CD8-positive, alpha-beta memory T cell (primary cell): ENCODE results near the gene GTF2IRD1. TPM values are rescaled to one million over a fixed set of nuclear protein-coding genes. Genes with fewer than 3 reads are reported as not detected.

Source experiments
- CTCF ChIA-PET: fragments of 350-600 bp; sonication (Branson Sonifier 250); formaldehyde crosslinking; loops from one replicate; lab custom pipeline; 2021; ENCODE audit warnings: antibody characterized with exemption; lab: Charles Lee
- POLR2A ChIA-PET: fragments of 350-600 bp; sonication (Branson Sonifier 250); formaldehyde crosslinking; loops from one replicate; lab custom pipeline; 2021; ENCODE audit warnings: antibody characterized with exemption; lab: Charles Lee
- DNase-seq, 5 donors: peaks; one replicate each; pipeline versions ENCODE4 v3.0.0 to v3.0.0-alpha.2; 2020 to 2022; ENCODE audit warnings: mixed read lengths in 1 of 5
- H3K27ac ChIP-seq: one replicate; pipeline ENCODE4 v1.7.0; 2013; ENCODE audit warnings: low read depth, mild to moderate bottlenecking, low read length, moderate library complexity
- H3K27me3 ChIP-seq: 2 replicates; pipeline ENCODE4 v1.7.0; 2013; ENCODE audit warnings: low read length, mild to moderate bottlenecking; ENCODE audit not compliant: insufficient read depth, poor library complexity, severe bottlenecking
- H3K36me3 ChIP-seq: 2 replicates; pipeline ENCODE4 v1.7.0; 2013; ENCODE audit warnings: mild to moderate bottlenecking, low read length, moderate library complexity; ENCODE audit not compliant: insufficient read depth
- H3K4me1 ChIP-seq: 2 replicates; pipeline ENCODE4 v1.7.0; 2013; ENCODE audit warnings: mild to moderate bottlenecking, low read length, moderate library complexity; ENCODE audit not compliant: insufficient read depth
- H3K4me3 ChIP-seq: 2 replicates; pipeline ENCODE4 v1.7.0; 2013; ENCODE audit warnings: mild to moderate bottlenecking, low read length
- H3K9me3 ChIP-seq: 2 replicates; pipeline ENCODE4 v1.7.0; 2013; ENCODE audit warnings: mild to moderate bottlenecking, low read length
- H3K27ac Mint-ChIP-seq, 8 donors: one replicate each; pipeline ENCODE4 v1.8.0; 2020 to 2021; ENCODE audit warnings: mixed read lengths in 8 of 8, mild to moderate bottlenecking in 6 of 8, inconsistent platforms in 3 of 8, moderate library complexity in 3 of 8
- H3K27me3 Mint-ChIP-seq, 2 donors: one replicate each; pipeline ENCODE4 v1.8.0; 2020 to 2021; ENCODE audit warnings: mixed read lengths in 2 of 2, mild to moderate bottlenecking in 1 of 2, moderate library complexity in 1 of 2
- H3K36me3 Mint-ChIP-seq, 3 donors: one replicate each; pipeline ENCODE4 v1.8.0; 2020 to 2021; ENCODE audit warnings: mixed read lengths in 3 of 3, inconsistent platforms in 1 of 3, mild to moderate bottlenecking in 1 of 3
- H3K4me1 Mint-ChIP-seq, 3 donors: one replicate each; pipeline ENCODE4 v1.8.0; 2020 to 2021; ENCODE audit warnings: mixed read lengths in 3 of 3, inconsistent platforms in 1 of 3, mild to moderate bottlenecking in 1 of 3
- H3K4me3 Mint-ChIP-seq, 7 donors: one replicate each; pipeline ENCODE4 v1.8.0; 2020 to 2021; ENCODE audit warnings: mixed read lengths in 7 of 7, mild to moderate bottlenecking in 6 of 7, moderate library complexity in 4 of 7, inconsistent platforms in 2 of 7
- H3K9me3 Mint-ChIP-seq, 5 donors: one replicate each; pipeline ENCODE4 v1.8.0; 2020 to 2022; ENCODE audit warnings: mixed read lengths in 5 of 5, mild to moderate bottlenecking in 3 of 5, moderate library complexity in 2 of 5, inconsistent platforms in 1 of 5
- polyA plus RNA-seq: library from polyadenylated mRNA; unstranded; fragments of 300-500 nt; fragmentation: Illumina TruSeq; gene quantifications from one replicate; pipeline ENCODE4 v1.2.3, GENCODE V29; 2021
- total RNA-seq, 2 experiments: library from RNA; stranded (reverse); gene quantifications; one replicate each; pipeline ENCODE4 v1.2.3, GENCODE V29; 2021

Gene GTF2IRD1
- total and polyA plus RNA-seq, 3 experiments from 2014 or later = 0.42 to 0.88 TPM; not detected in 1

GRCh38 chr7:74498996-74499834 is 45.5 kb downstream of the GTF2IRD1 start:
- H3K27me3 ChIP-seq = no peaks in the 10 kb centered on the region
- ChIA-PET POLR2A (no interaction called here), CTCF (no interaction called here)
- DNase-seq = no peak
- no peaks in the 10 kb centered on the region for H3K4me1 ChIP-seq
- peaks cover 4% of the 10 kb centered on the region in 2 donors for H3K27me3 Mint-ChIP-seq
- no peaks in the 10 kb centered on the region for H3K4me1 Mint-ChIP-seq
- no peaks in the 10 kb centered on the region for H3K9me3 ChIP-seq
- no peak overlapping the region for H3K4me3 ChIP-seq
- H3K27ac ChIP-seq = no peak overlapping the region
- H3K4me3 Mint-ChIP-seq = no peak overlapping the region
- peaks cover 0 to 2% (median 0%) of the 10 kb centered on the region in 3 donors for H3K36me3 Mint-ChIP-seq
- H3K9me3 Mint-ChIP-seq = no peaks in the 10 kb centered on the region
- no peak overlapping the region for H3K27ac Mint-ChIP-seq
- no peaks in the 10 kb centered on the region for H3K36me3 ChIP-seq

- H3K36me3 Mint-ChIP-seq = peaks cover 0 to 2% (median 0%) of the 10 kb centered on the region in 3 donors
- Histone ChIP-seq H3K27me3 (no peaks in the 10 kb centered on the region), H3K4me1 (no peaks in the 10 kb centered on the region), H3K36me3 (no peaks in the 10 kb centered on the region), H3K4me3 (no peak overlapping the region), H3K27ac (no peak overlapping the region), H3K9me3 (no peaks in the 10 kb centered on the region)
- no peak for DNase-seq
- no peak overlapping the region for H3K27ac Mint-ChIP-seq
- peaks cover 4% of the 10 kb centered on the region in 2 donors for H3K27me3 Mint-ChIP-seq
- H3K4me1 Mint-ChIP-seq = no peaks in the 10 kb centered on the region
- ChIA-PET POLR2A (no interaction called here), CTCF (no interaction called here)
- H3K9me3 Mint-ChIP-seq = no peaks in the 10 kb centered on the region
- H3K4me3 Mint-ChIP-seq = no peak overlapping the region
These were observed 46.2 kb downstream of the GTF2IRD1 start for GRCh38 chr7:74499835-74500388.

DNA sequence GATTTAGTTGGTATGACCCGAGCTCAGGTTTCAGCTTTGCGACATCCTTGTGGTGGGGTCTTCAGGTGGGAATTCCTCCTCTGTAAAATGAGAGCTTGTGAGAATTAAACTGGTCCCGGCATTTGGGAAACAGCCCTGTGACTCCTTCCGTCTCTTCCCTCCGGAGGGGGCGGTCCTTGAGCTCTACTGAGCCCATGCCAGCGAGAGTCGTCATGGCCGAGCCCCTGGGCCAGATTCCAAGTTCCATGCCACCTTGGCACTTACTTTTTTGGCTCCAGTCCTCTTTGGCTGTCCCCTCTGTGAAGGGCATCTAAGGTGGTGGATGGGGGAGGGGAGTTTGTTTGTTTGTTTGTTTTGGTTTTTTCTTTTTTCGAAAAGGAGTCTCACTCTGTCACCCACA is 47.6 kb downstream of the GTF2IRD1 start:
- H3K4me1 ChIP-seq = no peaks in the 10 kb centered on the region
- Mint-ChIP-seq H3K4me3 (no peak overlapping the region), H3K36me3 (peaks cover 0 to 2% (median 0%) of the 10 kb centered on the region in 3 donors), H3K4me1 (no peaks in the 10 kb centered on the region), H3K27ac (no peak overlapping the region), H3K9me3 (no peaks in the 10 kb centered on the region), H3K27me3 (peaks cover 2 to 4% of the 10 kb centered on the region in 2 donors)
- H3K27ac ChIP-seq = no peak overlapping the region
- no peaks in the 10 kb centered on the region for H3K27me3 ChIP-seq
- no peaks in the 10 kb centered on the region for H3K9me3 ChIP-seq
- no peaks in the 10 kb centered on the region for H3K36me3 ChIP-seq
- CTCF ChIA-PET = interaction anchor here (0.6 to 0.9 kb wide), 2 partner anchors 12 to 1043 kb away, joined by 3 read pairs; no protein-coding TSS in a partner anchor
- DNase-seq = no peak
- H3K4me3 ChIP-seq = no peak overlapping the region
- POLR2A ChIA-PET = no interaction called here

DNA sequence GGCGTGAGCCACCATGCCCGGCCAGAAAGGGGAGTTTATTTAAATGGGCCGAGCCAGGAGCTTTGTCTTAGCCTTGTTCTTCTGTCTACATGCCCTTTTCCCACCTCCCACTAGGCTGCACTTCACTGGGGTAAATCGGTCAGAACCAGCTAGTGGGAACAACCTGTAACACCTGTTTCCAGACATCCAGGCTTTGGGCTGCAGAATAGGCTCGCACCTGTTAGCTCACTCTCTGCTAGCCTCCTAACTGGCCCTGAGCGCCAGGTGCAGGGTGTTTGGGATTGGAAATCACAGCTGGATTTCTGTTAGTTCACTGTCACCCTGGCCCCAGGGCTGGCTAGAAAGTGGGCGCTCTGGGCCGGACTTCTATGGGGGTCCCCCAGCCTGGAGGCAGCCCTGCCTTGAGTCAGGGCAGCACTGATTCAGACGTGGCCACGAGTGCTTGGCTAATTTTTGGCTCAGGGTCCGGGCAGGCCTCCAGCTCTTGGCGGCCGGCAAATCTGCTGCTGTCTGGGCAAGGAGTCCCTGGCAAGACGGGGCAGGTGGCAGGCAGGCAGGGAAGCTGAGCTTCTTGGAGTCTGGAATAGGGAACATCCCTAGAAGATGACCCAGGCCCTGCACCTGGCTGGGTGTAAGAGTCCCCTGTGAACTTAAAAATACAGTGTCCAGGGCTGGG is 48.6 kb downstream of the GTF2IRD1 start:
- no peak for DNase-seq
- Mint-ChIP-seq H3K4me3 (no peak overlapping the region), H3K4me1 (no peaks in the 10 kb centered on the region), H3K9me3 (no peaks in the 10 kb centered on the region), H3K27me3 (peaks cover 2 to 4% of the 10 kb centered on the region in 2 donors), H3K27ac (no peak overlapping the region), H3K36me3 (peaks cover 0 to 2% (median 0%) of the 10 kb centered on the region in 3 donors)
- POLR2A ChIA-PET = no interaction called here
- no peaks in the 10 kb centered on the region for H3K4me1 ChIP-seq
- no peaks in the 10 kb centered on the region for H3K9me3 ChIP-seq
- CTCF ChIA-PET = interaction anchor here (0.9 kb wide), 1 partner anchor 13 kb away, joined by 3 read pairs; no protein-coding TSS in a partner anchor
- no peaks in the 10 kb centered on the region for H3K36me3 ChIP-seq
- H3K4me3 ChIP-seq = no peak overlapping the region
- H3K27me3 ChIP-seq = no peaks in the 10 kb centered on the region
- no peak overlapping the region for H3K27ac ChIP-seq

- Histone ChIP-seq H3K9me3 (no peaks in the 10 kb centered on the region), H3K36me3 (no peaks in the 10 kb centered on the region), H3K27me3 (no peaks in the 10 kb centered on the region), H3K4me3 (no peak overlapping the region), H3K4me1 (no peaks in the 10 kb centered on the region), H3K27ac (no peak overlapping the region)
- H3K36me3 Mint-ChIP-seq = peaks cover 0 to 2% (median 0%) of the 10 kb centered on the region in 3 donors
- H3K4me3 Mint-ChIP-seq = no peak overlapping the region
- CTCF ChIA-PET = no interaction called here
- H3K27ac Mint-ChIP-seq = no peak overlapping the region
- DNase-seq = no peak
- peaks cover 2 to 4% of the 10 kb centered on the region in 2 donors for H3K27me3 Mint-ChIP-seq
- H3K9me3 Mint-ChIP-seq = no peaks in the 10 kb centered on the region
- no peaks in the 10 kb centered on the region for H3K4me1 Mint-ChIP-seq
- POLR2A ChIA-PET = no interaction called here
These were observed 49.4 kb downstream of the GTF2IRD1 start for GRCh38 chr7:74503061-74503460.

- POLR2A ChIA-PET = no interaction called here
- Histone ChIP-seq H3K4me1 (no peaks in the 10 kb centered on the region), H3K27ac (no peak overlapping the region), H3K36me3 (no peaks in the 10 kb centered on the region), H3K27me3 (no peaks in the 10 kb centered on the region), H3K4me3 (no peak overlapping the region), H3K9me3 (no peaks in the 10 kb centered on the region)
- CTCF ChIA-PET = no interaction called here
- peaks cover 0 to 2% of the 10 kb centered on the region in 2 donors for H3K27me3 Mint-ChIP-seq
- no peaks in the 10 kb centered on the region for H3K4me1 Mint-ChIP-seq
- no peak overlapping the region for H3K27ac Mint-ChIP-seq
- H3K9me3 Mint-ChIP-seq = no peaks in the 10 kb centered on the region
- peaks cover 0 to 2% (median 0%) of the 10 kb centered on the region in 3 donors for H3K36me3 Mint-ChIP-seq
- DNase-seq = no peak
- no peak overlapping the region for H3K4me3 Mint-ChIP-seq
These were observed 50.2 kb downstream of the GTF2IRD1 start for GRCh38 chr7:74503943-74504342.

DNA sequence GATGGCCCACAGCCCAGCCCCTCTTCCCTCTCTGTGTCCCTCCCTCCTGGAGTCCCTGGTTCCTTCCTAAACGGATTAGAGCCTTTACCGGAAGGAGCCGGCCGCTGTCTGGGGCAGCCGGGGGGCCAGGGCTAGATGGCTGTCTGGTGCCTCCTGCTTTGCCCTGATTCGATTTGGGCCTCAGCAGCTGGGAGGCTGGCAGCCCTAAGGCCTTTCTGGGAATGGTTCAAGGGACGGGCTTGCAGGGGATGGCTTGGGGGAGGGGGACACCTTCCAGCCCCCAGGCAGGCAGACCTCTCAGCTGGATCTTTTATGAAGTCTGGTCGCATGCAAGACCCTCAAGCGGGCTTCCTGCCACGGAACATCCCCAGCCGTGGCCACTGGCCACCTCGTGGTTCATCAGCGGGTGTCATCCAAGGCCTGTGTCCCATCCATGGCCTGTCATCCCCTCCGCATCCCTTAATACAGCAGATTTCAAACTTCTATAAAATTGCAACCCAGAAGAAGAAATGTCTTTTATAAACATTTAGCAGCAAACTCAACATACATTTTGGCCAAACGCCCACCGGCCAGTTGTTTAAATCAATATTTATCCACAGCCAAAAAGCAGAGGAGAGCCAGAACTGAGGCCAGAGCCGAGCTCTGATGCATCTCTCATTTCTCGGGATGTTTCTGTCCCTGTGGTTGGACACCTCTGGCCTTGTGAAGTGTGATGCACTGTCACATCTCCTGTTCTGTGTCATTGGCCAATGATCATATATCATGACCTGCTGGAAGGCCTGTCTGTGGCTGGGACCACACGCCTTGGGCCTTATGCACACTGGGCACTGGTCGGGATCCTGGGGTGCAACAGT is 52.0 kb downstream of the GTF2IRD1 start:
- Mint-ChIP-seq H3K4me1 (no peaks in the 10 kb centered on the region), H3K27me3 (peaks cover 0 to 2% of the 10 kb centered on the region in 2 donors), H3K9me3 (no peaks in the 10 kb centered on the region), H3K4me3 (no peak overlapping the region), H3K36me3 (no peaks in the 10 kb centered on the region), H3K27ac (no peak overlapping the region)
- POLR2A ChIA-PET = no interaction called here
- no peaks in the 10 kb centered on the region for H3K27me3 ChIP-seq
- CTCF ChIA-PET = no interaction called here
- no peaks in the 10 kb centered on the region for H3K36me3 ChIP-seq
- no peak for DNase-seq
- no peak overlapping the region for H3K27ac ChIP-seq
- H3K9me3 ChIP-seq = no peaks in the 10 kb centered on the region
- no peak overlapping the region for H3K4me3 ChIP-seq
- H3K4me1 ChIP-seq = no peaks in the 10 kb centered on the region
